Activated T-cell treated with anti-CD3 and anti-CD28 coated beads for 24 hours (primary cell): ENCODE data around the gene FSIP1.

Experiments used
- DNase-seq: peaks from one replicate; pipeline ENCODE4 v3.0.0-alpha.2; 2020; ENCODE audit warnings: low read depth

Gene FSIP1

DNA sequence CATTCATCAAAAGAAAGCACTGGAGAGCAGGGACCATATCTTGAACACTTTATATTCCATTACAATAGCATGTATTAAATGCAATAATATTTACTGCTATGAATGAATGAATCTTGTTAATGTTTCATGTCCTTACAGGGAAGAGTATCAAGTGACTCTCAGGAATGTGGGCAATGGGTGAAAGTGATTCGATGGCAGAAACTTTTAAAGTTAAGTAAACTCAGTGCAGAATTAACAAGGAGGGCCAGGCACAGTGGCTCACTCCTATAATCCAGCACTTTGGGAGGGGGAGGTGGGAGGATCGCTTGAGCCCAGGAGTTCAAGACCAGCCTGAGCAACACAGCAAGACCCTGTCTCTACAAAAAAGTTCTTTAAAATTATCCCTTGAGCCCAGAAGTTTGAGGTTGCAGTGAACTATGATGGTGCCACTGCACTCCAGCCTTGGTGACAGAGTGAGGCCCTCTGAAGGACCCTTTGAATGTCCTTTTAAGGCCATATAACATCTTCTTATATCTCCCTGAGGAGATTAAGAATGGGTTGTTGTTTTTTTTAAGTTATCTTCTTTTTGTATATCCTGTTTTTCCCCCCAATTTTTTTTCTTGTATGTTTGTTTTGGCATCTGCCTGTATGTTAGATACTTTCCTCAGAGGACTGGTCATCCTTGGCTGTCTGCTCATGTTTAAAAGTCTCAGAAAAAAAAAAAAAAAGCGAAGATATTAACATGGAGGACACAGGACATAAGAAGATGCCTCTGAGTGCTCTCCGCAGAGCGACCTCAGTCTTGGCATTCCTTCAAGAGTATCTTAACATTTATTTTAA, 9.6 kb upstream of the FSIP1 start:
- DNase-seq, result no peak

DNA sequence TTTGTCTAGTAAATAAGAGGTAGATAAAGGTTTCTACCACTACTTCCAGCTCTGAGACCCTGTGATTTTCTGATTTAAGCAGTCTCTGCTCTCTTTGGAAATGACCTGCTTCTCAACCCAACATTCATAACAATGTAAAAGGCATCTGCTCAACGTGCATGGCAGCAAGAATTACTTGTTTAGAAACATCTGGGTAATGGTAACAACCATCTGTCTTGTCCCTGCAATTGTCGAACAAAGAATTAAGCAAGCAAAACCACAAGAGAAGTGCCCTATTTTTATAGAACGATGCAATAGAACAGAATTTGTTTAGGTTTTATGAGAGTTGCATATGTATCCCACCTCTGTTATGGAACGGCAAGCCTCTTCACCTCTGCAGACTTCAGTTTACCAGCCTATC, 7.1 kb upstream of the FSIP1 start:
- DNase-seq, result no peak

DNA sequence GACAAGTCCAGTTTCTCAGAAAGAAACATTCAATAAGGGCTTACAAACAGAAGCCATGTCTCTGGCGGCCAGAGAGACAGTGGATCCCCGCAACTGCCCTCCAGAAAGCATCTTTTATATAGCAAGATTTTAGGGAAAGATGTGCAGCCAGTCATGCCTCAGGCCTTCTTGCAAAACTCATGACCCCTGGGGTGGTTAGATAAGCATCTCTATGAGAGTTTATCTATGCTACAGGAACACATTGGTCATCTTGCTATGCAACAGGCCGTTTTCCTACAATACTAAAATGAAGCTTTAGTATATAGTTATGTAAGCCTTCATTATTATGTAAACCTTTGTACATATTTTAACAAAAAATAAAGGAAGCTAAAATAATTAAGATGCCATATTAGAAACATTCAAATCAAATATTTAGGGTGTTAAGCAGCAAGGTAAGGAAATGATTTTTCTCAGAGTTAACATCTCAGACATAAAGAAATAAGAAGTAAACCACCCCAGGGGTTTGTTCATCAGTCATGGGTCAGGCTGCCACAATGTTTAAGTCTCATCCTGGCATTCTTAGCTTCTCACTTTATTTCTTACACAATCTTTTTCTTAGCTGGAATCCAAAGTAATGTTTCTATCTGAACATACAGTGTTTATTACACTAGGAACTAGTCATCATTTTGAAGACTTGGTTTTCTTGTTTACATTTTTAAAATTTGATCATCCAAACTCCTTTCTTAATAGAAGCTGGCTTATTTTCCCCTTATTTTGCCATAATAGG, 6.3 kb upstream of the FSIP1 start:
- no peak for DNase-seq

DNA sequence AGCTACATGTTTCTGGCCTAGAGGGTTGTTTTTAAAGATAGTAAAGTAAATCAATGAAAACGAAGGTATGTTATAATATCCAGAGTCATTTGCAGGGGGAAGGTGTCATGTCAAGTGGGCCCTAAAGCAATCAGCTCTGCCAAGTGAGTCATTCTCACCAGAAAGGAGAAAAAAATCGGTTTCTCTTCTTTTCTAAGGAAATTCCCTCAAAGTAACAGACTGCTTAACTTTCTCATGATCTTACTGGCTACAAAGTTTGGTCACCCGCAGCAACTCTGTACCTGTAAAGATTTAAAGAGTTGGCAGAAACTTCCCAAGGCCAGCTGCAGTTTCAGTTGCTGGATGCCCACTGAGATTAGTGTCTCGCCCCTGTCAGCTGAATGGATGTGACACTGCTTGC, 5.5 kb upstream of the FSIP1 start:
- DNase-seq, result no peak

DNA sequence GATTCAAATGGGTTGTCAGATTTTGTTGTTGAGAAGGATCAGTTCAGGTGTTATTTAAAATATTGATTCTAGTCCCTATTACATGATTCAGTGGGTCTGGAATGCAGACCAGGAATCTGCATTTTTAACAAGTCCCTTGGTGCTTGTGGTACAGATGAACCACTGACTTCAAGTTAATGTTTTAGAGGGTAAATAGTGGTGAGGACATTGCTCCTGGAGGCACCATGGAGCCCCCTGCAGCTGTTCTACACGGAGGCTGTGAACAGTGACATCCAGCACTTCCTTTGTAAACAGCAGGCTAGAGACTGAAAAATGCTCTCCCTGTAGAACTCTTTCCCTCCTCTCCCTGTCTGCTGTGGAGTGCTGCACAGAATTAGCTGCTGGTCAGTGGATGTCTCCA, 4.8 kb upstream of the FSIP1 start:
- DNase-seq, result no peak

DNA sequence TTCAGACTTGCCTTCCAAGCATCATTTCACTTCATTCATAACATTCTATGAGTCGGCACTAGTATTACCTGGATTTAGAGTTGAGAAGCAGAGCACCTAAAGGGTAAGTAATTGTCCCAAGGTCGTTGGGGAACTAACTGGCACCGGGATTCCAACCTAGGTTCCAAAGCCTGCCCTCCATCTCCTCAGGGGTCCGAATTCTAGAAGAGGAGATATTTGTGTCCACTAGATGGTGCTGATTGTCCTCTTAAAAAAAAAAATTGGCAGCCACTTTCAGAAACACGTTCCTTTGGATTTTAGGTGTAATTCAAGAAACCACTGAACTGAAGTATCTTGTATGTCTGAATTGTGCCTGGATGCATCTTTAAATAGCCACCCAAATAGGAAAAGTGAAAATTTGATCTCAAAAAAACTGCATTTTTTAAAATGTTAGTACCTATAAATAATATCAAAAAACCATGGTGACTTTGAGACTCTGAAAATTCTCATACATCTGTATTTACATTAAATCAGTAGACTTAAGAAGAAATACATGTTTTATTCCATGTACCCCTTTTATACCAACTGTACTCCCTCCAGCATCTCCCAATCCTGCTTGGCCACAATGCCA, 3.9 kb upstream of the FSIP1 start:
- no peak for DNase-seq

DNA sequence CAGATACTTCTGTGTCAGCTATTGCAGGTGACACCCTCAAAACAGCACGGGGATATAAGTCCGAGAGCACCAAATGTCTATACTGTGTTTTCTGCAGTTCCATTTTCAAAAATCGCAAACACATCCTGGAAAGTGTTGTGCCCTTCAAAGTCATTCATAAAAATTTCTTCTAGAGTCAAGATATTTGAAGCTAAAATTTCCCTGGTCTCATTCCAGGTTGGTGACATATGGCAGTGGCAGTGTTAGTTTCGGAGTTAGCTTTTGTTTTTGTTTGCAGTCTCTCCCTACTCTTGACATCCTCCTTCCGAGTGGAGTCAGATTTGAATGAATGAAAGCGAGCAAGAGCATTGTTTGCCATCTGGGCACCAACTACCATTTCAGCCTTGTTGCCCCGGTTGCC, 3.2 kb upstream of the FSIP1 start:
- DNase-seq, result no peak

DNA sequence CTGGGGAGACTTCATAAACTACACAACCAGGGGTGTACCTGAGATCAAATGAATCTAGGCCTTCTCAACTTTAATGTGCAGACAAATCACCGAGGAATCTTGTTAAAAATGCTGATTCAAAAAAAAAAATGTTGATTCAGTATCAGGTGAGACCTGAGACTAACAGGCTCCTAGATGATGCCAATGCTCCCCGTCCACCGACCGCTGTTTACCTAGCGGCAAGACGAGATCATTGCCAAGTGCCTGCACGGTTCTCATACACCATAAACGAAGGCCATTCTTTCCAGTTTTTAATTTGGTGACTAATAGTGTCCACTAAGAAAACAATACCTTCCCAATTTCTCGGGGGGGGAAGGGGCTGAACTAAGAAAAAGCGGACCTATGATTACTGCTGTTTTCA, 2.5 kb upstream of the FSIP1 start:
- DNase-seq, result no peak

DNA sequence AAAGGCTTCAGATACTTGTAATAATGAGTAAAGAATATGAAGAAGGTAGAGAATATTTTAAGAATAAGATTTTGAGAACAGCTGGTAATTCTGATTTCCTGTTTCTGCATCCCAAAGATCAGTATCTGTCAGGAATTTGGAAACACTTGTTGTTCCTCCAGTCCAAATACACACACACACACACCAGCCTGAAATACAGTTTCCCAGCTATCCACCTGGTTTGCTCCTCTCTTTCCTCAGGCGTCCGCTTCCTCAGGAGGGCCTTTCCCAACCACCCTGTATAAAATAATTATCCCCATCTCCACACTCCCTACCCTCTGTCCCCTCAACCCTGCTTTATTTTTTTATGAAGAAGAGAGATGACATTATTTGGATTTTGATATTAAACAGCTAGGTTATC, 2.0 kb upstream of the FSIP1 start:
- DNase-seq, result no peak

DNA sequence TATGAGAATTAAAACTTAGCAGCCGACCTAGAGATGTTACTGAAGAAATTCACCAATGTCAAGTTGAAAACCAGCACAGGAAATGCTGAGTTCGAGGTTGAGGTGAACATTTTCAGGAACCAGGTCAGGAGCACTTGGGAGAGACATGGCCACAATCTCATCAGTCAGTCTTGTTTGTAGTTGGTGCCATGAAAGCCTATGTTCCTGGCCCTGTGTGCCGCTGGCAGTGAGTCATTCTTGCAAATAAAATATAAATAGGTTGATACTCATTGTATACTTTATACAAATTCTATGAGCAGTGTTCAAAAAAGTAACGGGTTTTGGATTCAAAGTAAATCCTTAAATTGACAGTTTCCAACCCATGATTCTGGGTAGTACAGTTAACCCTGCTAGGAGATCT, 1.5 kb upstream of the FSIP1 start:
- no peak for DNase-seq

DNA sequence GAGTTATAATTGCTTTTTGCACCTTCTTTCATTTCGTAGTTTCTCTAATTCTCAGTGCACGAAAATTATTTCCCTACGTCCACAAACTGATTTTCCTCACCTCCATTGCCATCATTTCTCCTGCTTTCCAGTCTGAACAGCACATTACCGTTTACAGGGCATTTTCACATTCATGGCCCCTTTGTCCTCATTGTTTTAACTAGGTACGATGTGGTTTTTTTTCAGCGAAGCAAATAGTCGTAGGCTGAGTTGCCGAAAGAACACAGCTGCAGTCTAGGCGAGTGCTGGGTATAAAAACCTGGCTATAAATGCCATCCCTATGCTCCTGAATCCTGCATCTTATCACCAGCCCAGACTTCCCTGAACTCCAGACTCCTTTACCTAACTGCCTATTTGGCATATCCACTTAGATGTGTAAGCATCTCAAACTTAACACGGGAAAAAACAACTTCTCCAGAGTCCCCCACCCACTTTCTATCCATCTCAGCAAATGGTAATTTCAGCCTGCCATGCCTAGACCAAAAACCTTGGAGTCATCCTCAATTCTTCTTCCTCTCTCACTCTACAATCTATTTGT, 691 bp upstream of the FSIP1 start:
- DNase-seq, result no peak

DNA sequence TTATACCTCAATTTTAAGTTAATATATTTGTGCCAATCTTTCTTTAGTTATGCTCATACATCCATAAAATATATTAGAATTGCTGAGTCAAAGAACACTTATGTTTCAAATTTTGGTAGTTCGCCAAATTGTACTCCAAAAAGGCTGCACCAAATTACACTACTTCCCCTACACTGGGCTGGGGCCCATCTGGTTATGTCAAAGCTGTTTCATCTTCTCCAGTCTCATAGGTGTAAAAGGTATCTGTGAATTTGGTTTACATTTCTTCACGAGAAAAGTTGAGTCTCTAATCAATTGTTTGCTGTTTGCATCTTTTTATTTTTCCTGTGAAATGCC, 706 bp downstream of the FSIP1 start:
- DNase-seq, result no peak

DNA sequence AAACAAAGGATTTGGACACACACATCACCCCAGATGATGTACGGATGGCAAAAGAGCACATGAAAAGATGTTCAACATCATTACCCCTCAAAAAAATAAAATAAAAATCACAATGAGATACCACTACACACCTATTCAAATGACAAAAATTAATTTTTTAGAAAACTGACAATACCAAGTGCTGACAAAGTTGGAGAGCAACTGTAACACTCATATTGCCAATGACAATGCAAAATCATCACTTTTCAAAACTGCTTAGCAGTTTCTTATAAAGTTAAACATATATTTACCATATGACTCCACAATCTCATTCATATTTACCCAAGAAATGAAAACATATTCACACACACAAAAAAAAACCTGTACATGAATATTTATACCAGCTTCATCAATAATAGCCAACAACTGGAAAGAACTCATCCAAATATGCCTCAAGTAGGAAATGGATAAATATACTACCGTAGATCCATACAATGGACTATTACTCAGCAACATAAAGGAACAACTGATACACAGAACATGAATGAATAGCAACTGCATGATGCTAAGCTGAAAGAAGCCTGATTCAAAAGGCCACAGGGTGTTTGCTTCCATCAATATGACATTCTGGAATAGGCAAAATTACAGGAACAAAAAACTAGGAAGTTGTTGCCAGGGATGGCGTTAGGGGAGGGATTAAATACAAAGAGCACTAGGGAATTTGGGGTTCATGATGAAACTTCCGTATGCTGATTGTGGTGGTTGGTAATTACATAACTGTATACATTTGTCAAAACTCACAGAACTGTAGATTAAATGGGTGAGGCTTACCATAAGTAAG, 1.3 kb downstream of the FSIP1 start:
- no peak for DNase-seq

DNA sequence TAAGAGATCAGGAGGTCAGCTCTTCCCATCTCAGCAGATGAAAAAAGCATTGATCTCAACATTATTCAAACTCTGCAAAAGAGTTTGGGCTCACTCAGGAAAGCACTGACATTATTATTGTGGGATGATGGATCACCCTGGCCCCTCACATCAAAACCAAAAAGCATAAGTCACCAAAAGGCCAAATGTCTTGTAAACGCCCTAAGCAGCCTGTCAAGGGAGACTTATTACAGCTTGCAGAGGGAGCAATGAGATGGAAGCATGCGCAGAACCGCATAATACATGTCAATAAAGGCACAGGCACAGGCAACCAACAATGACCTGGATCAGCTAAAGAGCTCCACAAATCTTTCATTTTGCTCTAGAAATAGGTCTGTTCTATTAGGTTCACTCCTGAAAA, 4.6 kb downstream of the FSIP1 start:
- DNase-seq, result no peak

DNA sequence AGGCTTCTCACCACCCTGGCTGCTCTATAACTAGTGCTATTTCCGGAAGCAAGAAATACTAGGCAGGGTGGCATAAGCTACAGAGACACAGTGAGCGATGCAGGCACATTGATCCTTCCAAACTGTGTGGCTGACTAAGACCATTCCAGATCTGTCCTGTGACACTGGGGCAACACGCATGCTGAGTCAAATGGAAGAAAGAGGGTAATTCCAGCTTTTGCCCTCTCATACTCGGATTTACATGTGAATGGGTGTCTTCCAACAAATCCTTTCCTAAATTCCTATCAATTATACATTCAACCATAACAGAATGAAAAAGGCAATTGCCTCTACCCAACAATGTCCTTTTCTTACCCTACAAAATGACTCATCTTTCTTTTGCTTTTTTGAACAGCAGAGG, 5.1 kb downstream of the FSIP1 start:
- DNase-seq, result no peak

DNA sequence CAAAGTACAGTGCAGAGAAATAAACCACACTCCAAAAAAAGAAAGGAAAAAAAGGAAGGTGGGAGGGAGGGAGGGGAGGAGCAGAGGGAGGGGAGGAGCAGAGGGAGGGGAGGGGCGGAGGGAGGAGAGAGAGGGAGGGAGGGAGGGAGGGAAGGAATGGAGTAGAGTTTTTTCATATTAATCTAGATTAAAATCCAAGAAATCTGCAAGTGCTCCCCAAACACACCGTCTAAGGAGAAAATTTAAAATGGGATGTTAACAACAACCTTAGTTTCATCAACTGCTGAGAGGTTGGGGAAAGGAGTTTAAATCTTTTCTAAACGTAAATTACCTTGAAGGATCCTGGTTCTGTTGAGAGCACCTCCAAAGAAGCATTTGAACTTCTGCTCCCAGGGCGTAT, 6.6 kb downstream of the FSIP1 start:
- DNase-seq, result no peak

DNA sequence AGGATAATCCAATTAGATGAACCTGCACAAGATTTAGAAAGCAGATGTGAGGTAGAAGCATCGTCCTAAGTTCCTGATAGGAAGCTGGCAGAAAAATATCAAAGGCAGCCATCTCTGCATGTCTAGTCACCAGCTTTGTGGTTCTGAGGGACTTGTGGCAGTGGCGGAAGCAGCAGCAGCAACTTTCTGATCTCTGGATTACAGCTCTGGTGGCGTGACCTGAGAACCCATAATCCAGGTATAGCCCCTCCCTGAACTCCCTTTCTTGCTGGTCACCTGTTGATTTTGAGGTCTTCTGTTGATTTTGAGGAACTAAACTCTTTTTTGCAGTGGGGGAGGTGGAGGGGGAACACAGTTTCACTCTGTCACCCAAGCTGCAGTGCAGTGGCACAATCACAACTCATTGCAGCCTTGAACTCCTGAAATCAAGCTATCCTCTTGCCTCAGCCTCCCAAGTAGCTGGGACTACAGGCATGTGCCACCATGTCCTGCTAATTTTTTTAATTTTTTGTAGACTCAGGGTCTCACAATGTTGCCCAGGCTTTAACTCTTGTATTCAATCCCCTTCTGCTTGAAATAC, 7.9 kb downstream of the FSIP1 start:
- DNase-seq, result no peak

DNA sequence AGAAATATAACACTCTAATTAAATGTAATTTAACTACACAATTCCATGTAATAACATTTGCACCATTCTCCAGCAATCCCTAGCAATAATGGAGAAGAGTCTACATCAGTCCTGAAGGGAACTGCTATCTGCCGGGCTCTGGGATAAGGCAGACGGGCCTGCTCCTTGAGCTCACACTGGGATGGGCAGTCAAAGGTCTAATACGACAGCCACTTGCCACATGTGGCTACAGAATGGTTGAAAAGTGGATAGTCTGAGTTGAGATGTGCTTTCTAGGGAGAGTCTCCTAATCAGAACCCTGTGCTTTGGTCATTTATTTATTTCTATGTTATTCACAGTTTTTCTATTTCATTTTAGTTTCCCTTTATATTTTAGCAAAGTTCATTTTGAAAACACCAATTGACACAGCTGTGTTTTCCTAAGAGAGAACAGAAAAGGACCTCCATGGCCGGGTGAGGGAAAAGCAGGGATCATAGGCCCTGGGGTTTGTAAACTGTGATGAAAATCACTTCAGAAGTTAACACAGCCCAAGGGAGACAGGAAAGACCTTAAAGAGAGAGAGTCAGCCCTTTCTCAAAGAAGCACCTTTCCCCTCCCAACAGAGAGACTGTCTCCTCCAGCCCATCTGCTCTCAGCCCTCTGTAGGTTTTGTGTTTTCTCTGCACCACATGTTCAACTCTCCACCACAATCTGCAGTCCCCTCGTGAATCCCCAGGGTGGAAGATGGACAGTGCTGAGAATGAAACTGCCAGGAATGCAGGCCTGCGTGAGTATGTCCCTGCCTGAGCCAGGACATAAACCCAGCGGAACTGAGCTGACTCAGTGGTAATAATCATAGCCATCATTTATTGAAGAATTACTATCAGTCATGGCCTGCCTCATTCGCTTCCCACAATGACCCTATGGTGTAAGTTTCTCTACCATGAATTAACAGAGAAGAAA, 11.6 kb downstream of the FSIP1 start:
- no peak for DNase-seq

DNA sequence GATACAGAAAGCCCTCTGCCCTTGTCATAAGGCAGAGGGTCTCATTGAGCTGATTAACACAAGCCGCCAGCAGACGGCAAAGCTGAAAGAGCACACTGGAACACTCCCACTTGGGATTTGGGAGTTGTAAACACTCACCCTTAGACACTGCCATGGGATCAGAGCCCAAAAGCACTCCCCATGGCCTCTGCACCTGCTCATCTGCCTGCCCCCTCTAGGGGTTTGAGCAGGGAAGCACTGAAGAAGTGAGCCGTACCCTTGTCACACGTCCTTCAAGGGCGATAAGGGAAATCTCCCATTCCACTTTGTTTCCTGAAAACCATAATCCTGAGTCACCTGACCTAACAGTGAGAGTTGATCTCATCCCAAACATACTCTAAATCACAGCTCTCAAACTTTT, 14.7 kb downstream of the FSIP1 start:
- DNase-seq, result no peak

DNA sequence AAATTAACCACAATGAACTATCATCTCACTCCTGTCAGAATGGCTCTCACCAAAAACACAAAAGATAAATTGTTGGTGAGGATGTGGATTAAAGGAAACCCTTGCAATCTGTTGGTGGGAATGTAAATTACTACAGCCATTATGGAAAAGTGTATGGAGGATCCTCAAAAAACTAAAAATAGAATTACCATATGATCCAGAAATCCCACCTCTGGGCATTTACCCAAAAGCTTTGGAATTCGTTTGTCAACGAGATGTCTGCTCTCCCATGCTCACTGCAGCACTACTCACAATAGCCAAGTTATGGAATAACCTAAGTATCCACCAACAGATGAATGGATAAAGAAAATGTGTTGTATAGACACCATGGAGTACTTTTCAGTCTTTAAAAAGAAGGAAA, 21.6 kb downstream of the FSIP1 start:
- DNase-seq, result no peak
